SH-SY5Y (cell line): ENCODE results near the gene JAKMIP3.

Experiments
- GATA2 ChIP-seq: IDR thresholded peaks from 2 replicates; pipeline ENCODE4 v1.6.1; 2011; ENCODE audit warnings: mild to moderate bottlenecking, low read depth, low read length
- GATA3 ChIP-seq: IDR thresholded peaks from 2 replicates; pipeline ENCODE4 v1.6.1; 2011; ENCODE audit warnings: low read depth, mild to moderate bottlenecking, low read length, moderate library complexity

GRCh38 chr10:132069122-132069848, 3.5 kb downstream of the JAKMIP3 start:
- TF ChIP-seq GATA3 (no peak), GATA2 (no peak)
